CD4-positive, alpha-beta T cell treated with Interleukin-1 beta for 1 hour (primary cell): ENCODE measurements around the gene PRM1.

Source experiments
- DNase-seq, 2 donors: peaks; one replicate each; pipeline ENCODE4 v3.0.0-alpha.2; 2020 to 2022

Gene PRM1

GRCh38 chr16:11280616-11281522, at the start of gene PRM1:
PRM1 (minus strand) TSS chr16:11281330; CDS start chr16:11281238, 92 bp downstream.
- no peak for DNase-seq

- DNase-seq, result no peak
Measured at GRCh38 chr16:11330526-11331237, 49.6 kb upstream of the PRM1 start.

GRCh38 chr16:11329891-11330290, 48.8 kb upstream of the PRM1 start:
- no peak for DNase-seq

- no peak for DNase-seq
Measured at GRCh38 chr16:11329071-11329491, 48.0 kb upstream of the PRM1 start.

GRCh38 chr16:11328172-11329070, 47.3 kb upstream of the PRM1 start:
- peak; percentile 46 to 72 for DNase-seq

- peak in 1 of 2 donors; percentile 36 for DNase-seq
Measured at GRCh38 chr16:11327277-11328171, 46.4 kb upstream of the PRM1 start.

GRCh38 chr16:11326737-11327276, 45.7 kb upstream of the PRM1 start:
- DNase-seq, result no peak

GRCh38 chr16:11326084-11326736, 45.1 kb upstream of the PRM1 start:
- DNase-seq, result no peak

- no peak for DNase-seq
Measured at GRCh38 chr16:11325404-11326083, 44.4 kb upstream of the PRM1 start.

GRCh38 chr16:11323551-11324336, 42.6 kb upstream of the PRM1 start:
- DNase-seq, result no peak

GRCh38 chr16:11322823-11323222, 41.7 kb upstream of the PRM1 start:
- no peak for DNase-seq

GRCh38 chr16:11321662-11322061, 40.5 kb upstream of the PRM1 start:
- no peak for DNase-seq

GRCh38 chr16:11320170-11320569, 39.0 kb upstream of the PRM1 start:
- DNase-seq, result no peak

- no peak for DNase-seq
Measured at GRCh38 chr16:11319529-11320146, 38.5 kb upstream of the PRM1 start.

GRCh38 chr16:11318817-11319216, 37.7 kb upstream of the PRM1 start:
- no peak for DNase-seq

- no peak for DNase-seq
Measured at GRCh38 chr16:11316331-11317015, 35.3 kb upstream of the PRM1 start.

GRCh38 chr16:11315510-11315909, 34.4 kb upstream of the PRM1 start:
- no peak for DNase-seq

- no peak for DNase-seq
Measured at GRCh38 chr16:11314309-11314894, 33.3 kb upstream of the PRM1 start.
